ENCODE results near the gene TNFRSF12A.
"Not testable (repeated sequence)": the region's sequence is repeated elsewhere in the genome, so short reads cannot be mapped to it uniquely, and the experiment has no call there.

Gene TNFRSF12A

DNA sequence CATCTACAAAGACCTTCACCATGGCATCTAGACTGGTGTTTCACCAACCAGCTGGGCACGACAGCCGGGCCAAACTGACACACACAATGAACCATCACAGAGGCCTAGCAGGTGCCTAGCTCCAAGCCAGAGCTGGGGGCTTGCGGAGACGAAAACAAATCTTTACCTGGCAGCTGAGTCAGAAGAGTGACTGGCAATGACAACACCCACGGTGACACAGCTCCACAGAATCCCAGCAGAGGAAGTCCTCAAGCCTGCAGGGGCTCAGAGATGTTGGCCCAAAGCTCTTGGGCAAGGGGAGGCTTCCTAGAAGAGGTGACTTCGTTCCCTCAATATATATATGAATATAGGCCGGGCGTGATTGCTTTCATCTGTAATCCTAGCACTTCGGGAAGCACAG is 31.3 kb downstream of the TNFRSF12A start:
- peak; percentile 38 to 51 for DNase-seq

GRCh38 chr16:3052571-3053329 is 32.6 kb downstream of the TNFRSF12A start:
- DNase-seq = not testable (repeated sequence)

DNA sequence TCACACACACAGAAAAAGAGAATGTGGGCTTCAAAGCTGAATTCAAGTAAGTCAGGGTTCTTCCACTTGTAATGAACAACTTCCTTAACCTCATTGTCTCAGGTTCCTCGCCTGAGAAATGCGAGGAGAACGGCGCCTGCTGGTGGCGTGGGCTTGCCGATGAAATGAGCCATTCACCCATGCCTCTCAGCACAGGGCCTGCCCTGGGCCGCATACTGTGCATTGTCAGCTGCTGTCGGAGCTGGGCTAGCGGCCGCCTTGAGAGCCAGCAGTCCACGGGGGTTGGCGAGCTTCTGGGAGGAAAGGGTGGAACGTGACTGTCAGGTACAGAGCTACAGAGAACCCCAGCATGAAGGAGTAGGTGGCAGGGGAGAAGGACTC is 33.2 kb downstream of the TNFRSF12A start:
- DNase-seq = not testable (repeated sequence)

- DNase-seq = no peak
Measured at GRCh38 chr16:3054965-3055733, 35.0 kb downstream of the TNFRSF12A start.

DNA sequence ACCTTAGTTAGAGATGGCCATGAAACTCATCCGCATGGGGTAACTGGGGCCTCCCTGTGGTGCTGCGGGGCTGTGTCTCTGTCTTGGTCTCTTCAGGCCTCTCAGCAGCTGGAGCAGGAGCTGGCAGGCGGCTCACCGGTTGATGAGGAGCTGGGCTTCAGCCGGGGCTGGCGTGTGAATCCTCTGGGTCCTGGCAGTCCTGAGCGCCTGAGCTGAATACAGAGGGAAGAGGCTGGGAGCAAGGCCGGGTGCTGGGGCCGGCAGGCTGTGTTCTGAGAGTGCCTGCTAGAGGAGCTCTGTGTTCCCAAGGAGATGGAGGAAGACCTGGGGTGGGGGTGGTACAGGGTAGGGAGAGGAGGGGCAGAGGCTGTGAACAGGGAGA is 35.6 kb downstream of the TNFRSF12A start:
- not testable (repeated sequence) for DNase-seq

GRCh38 chr16:3056336-3057180 is 36.4 kb downstream of the TNFRSF12A start:
- no peak for DNase-seq

- no peak for DNase-seq
Measured at GRCh38 chr16:3057181-3058138, 37.3 kb downstream of the TNFRSF12A start.

DNA sequence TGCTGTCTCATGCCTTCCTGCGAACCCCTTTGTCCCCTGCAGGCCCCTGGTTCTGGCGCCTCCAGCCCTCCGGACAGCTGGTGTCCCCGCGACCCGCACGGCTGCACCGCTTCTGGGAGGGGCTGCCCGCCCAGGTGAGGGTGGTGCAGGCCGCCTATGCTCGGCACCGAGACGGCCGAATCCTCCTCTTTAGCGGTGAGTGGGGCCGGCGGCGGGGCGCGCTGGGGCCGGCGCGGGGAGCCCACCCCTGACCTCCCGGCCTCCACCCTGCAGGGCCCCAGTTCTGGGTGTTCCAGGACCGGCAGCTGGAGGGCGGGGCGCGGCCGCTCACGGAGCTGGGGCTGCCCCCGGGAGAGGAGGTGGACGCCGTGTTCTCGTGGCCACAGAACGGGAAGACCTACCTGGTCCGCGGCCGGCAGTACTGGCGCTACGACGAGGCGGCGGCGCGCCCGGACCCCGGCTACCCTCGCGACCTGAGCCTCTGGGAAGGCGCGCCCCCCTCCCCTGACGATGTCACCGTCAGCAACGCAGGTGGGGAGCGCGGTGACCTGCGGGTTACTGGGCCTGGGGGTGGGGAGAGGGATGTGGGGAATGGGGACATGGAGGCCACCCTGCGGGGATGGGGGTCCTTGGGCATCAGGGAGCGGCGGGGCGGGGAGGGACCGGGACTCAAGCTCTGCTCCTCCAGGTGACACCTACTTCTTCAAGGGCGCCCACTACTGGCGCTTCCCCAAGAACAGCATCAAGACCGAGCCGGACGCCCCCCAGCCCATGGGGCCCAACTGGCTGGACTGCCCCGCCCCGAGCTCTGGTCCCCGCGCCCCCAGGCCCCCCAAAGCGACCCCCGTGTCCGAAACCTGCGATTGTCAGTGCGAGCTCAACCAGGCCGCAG is 38.2 kb downstream of the TNFRSF12A start:
- DNase-seq = no peak

- peak; percentile 80 to 93 for DNase-seq
Measured at GRCh38 chr16:3059041-3059722, 39.0 kb downstream of the TNFRSF12A start.

- DNase-seq = no peak
Measured at GRCh38 chr16:3059723-3060242, 39.6 kb downstream of the TNFRSF12A start.

- DNase-seq = no peak
Measured at GRCh38 chr16:3060339-3061127, 40.4 kb downstream of the TNFRSF12A start.

DNA sequence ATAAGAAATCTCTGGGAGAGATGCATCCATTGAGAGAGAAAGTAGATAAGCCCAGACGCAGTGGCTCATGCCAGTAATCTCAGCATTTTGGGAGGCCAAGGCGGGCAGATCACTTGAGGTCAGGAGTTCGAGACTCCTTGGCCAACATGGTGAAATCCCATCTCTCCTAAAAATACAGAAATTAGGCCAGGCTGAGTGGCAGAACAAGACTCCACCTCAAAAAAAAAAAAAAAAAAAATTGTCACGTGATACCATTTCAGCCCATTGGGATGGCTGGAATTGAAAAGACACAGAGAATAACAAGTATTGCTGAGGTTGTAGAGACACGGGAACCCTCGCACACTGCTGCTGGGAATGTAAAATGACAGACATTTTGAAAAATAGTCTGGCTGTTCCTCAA is 42.4 kb downstream of the TNFRSF12A start:
- no peak for DNase-seq

DNA sequence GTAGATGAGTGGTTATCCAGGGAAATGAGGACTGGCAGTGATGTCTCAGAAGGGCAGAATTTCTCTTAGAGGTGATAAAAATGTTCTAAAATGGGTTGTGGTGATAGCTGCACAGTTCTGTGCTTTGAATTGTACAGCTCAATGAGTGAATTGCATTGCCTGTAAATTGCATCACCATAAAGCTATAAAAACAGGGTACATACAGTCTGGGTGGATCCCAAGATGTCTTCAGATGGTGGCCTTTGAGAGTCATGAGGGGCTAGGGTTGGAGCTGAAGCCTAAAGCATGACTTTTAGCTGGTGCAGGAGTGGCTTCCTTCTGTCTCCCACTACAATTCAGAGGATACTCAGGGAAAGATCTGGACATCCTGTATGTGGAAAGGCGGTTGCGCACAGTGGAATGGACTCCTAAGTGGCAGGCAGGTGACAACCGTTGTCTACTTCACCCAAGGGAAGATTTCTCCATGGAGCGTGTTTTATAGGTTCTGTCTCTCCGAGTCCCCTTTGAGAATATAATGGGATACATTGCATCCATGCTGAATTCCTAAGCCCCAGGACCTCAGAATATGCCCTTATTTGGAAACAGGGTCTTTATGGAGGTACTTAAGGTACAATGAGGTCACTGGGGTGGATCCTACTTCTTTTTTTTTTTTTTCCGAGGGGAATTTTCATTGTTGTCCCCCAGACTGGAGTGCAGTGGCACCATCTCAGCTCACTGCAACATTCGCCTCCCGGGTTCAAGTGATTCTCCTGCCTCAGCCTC is 43.6 kb downstream of the TNFRSF12A start:
- no peak for DNase-seq

- DNase-seq = peak; percentile 27 to 58
Measured at GRCh38 chr16:3065069-3065741, 45.0 kb downstream of the TNFRSF12A start, which contains the start of gene IL32. Gene IL32 (plus strand): TSS chr16:3065640. CDS start chr16:3065812, 172 bp downstream.

- DNase-seq = no peak
Measured at GRCh38 chr16:3065742-3066439, 45.7 kb downstream of the TNFRSF12A start.

DNA sequence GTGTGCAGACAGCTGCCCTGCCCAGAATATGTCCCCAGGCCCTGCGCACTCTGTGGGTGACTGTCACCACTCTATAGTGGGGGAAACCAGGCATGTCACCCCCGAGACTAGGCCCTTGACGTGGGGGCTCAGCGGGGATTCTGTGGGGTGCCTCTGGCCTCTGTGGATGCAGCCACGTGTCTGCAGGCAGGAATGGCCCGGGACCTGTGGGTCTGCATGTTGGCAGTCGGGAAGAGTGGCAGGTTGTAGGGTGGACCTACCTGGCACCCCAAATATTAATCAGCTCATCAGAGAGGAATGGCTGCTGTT is 46.2 kb downstream of the TNFRSF12A start:
- DNase-seq = no peak

- no peak for DNase-seq
Measured at GRCh38 chr16:3068487-3068886, 48.3 kb downstream of the TNFRSF12A start.
